Stimulated activated CD8-positive, alpha-beta memory T cell treated with anti-CD3 and anti-CD28 coated beads, Interleukin-2, amount 100 ng/mL, for 48 hours (primary cell): ENCODE data around the gene FATE1.

ENCODE experiments used
- DNase-seq, 2 donors: peaks; one replicate each; pipeline ENCODE4 v3.0.0-alpha.2; 2020; ENCODE audit warnings: low read depth in 2 of 2

Gene FATE1

DNA sequence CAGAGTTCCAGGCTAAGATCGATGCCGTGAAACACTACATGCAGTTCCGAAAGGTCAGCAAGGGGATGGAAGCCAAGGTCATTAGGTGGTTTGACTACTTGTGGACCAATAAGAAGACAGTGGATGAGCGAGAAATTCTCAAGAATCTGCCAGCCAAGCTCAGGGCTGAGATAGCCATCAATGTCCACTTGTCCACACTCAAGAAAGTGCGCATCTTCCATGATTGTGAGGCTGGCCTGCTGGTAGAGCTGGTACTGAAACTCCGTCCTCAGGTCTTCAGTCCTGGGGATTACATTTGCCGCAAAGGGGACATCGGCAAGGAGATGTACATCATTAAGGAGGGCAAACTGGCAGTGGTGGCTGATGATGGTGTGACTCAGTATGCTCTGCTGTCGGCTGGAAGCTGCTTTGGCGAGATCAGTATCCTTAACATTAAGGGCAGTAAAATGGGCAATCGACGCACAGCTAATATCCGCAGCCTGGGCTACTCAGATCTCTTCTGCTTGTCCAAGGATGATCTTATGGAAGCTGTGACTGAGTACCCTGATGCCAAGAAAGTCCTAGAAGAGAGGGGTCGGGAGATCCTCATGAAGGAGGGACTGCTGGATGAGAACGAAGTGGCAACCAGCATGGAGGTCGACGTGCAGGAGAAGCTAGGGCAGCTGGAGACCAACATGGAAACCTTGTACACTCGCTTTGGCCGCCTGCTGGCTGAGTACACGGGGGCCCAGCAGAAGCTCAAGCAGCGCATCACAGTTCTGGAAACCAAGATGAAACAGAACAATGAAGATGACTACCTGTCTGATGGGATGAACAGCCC lies 28.0 kb downstream of the FATE1 start:
- DNase-seq = no peak

DNA sequence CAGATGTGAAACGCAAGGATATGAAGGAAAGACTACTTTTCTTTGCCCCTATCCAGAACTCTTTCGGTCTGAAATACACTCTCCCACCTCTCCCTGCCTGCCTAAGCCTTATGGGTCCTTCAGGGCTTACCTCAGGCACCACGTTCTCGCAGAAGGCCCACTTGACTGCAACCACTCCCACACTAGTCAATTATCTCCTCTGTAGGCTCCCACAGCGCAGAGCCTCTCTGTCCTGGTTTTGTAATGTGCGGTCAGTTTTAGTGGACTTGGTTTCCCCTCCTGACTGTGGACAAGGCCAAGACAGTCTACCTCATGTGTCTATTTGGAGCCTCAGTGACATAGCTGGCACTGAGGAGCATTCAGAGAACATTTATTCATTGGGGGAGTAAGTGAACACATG lies 29.8 kb downstream of the FATE1 start:
- DNase-seq = no peak

DNA sequence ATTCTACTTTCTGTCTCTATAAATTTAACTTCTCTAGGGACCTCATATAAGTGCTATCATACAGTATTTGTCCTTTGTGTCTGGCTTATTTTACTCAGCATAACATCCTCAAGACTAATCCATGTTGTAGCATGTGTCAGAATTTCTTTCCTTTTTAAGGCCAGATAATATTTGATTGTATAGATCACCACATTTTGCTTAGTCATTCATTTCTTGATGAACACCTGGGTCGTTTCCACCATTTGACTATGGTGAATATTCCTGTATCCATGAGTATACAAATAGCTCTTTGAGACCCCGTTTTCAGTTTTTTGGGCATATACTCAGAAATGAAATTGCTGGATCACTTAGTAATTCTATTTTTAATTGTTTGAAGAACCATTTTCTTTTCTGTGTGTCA lies 30.7 kb downstream of the FATE1 start:
- no peak for DNase-seq

DNA sequence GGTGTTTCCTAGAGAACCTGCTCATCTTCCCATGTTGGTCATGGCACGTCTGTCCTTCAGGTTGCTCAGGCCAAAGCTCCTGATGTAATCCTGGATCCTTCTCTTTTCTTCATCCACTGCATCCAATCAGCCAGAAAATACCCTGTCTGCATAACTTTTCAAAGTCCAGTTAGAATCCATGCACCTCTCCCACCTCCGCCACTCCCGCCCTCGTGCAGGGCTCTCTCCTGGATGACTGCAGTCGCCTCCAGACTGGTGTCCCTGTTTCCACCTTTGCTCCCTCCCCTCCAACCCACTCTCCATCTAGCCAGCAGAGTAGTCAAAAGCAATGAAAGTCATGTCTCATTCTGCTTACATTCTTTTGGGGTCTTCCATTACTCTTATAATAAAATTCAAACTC lies 34.7 kb downstream of the FATE1 start:
- DNase-seq = no peak

DNA sequence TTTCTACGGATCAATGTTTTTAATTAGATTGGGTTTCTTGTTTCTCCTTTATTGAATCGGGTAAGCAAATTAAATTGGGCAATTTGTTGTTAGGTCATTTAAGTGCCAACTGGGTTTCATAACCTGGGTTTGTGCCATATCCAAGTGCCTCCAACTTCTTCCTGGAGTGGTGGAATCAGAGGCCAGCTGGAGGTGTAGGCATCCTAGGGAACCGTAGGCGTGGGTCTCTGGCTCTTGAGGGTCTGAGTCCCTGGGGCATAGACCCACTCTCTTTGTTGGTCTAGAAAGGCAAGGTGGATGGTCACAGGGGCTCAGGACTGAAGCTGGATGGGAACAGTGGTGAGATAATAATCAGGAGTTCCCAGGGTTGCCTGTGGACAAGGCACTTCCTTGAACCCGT lies 37.0 kb downstream of the FATE1 start:
- DNase-seq = no peak

DNA sequence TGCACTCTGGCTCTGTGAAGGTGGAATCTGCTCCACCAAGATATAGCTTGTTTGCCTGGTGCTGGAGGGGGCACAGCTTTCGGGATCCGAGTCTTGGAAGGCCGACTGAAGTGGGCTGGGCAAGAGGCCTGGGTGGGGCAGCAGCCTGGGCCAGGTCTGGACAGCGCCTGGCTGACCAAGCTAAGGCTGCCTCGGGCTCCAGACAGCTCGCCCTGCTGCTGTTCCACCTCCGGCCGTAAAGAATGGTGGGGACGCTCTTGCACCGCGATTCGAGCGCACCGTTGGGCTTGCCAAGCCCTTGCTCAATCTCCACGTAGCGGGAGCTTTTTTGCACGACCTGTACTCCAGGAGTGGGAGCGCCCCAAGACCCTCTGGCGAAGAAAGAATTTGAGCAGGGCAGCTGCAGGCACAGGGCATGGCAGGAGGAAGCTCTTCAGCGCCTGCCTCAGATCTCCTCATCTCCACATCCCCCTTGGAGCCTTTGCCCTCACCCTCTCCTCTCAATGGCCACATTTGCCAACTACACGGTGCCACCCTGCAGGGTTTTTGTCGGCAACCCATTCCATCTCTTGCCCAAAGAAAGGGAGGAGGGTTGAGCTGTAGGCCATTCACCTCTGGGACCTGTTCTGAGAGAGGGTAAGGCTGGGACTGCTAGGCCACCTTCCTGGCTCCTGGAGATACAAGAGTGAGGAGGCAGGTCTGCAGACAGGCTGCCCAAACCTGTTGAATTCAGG lies 37.6 kb downstream of the FATE1 start:
- no peak for DNase-seq

DNA sequence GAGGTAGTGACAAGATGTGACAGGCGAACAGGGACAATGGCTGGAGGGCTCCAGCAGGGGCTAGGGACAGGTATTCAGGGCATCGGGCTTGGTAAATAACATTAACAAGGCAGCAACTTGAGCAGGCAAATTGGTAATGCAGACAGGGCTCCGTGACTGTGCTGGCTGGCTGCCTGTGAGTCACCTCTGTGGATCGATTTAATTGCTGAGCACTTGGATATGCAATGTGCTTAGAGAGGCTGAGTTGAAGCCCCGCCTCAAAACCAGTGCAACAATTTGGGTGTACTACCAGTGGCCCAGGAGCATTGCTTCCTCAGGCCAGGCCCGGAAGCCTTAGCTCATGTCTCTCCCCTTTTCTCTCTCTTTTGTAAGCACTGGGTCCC lies 38.2 kb downstream of the FATE1 start:
- no peak for DNase-seq

DNA sequence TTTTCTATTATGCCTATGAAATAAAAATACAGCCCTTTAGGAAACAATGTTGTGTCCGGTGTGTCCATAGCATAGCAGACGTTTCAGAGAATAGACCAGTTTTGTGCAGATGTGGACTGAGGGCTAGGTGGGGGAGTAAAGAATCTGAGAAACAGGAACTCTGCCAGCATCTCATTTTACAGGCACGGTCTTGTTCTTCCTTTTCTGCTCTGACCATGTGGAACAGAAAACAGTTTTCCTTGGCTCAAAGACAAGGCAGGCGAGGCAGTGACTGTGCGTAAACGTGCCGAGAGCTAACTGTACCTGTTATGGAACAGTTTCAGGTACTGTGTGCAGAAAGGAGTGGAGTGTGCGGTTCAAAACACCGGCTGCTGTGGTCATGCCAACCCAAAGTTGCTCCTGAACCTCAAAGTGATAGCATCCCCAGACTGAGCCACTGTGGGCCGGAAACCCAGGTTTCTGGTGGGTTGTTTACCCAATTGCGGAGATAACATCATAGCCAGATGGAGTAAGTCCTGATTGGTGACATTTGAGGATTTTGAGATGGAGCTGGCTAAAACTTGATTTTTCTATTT lies 38.9 kb downstream of the FATE1 start:
- no peak for DNase-seq

DNA sequence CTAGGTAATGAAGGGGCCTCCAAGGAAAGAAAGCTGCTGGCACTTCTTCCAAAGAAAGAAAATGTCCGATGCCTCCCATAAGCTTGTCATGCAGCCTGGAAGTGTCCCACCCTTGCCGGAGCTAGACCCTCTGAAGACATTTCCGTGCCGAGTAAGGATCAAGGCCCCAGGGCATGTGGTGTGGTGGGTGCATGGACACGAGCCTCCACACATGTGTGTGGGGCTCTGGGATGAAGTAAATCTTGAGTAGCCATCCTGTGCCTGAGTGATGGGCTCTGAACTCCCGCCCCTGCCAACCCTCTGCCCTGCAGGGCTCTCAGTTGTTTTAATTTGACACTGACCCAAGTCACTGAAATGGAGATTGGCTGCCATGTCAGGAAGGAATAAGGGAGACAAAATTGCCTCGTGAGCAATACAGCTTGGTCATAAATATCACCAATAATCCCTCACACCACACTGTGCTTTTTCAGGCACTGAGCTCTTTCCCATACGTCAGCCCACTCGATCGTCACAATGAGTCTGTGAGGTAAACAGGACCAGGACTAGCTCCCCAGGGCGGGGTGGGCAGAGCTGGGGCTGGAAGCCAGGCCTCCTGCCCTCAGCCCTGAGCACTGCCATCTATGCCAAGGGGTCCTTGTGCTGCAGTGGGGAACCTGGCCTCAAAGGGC lies 43.3 kb downstream of the FATE1 start:
- DNase-seq = no peak

DNA sequence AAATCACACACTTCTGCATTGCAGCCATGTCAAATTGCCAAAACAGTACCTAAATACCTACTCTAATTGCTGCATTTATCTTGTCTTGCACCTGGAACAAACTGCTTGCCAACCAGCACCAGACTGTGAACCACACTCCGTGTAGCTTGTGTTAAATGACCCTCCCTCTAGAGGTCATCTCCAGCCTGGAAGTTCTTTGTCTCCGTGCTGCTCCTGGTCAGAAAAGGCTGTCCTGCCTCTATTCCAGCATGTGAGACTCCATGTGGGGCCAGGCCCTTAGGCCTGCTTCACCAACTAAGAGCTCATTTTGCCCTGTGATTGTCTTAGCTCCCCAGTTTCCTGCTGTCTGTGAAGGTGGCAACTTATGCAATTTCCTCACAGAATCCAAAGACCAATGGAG lies 47.0 kb downstream of the FATE1 start:
- no peak for DNase-seq

DNA sequence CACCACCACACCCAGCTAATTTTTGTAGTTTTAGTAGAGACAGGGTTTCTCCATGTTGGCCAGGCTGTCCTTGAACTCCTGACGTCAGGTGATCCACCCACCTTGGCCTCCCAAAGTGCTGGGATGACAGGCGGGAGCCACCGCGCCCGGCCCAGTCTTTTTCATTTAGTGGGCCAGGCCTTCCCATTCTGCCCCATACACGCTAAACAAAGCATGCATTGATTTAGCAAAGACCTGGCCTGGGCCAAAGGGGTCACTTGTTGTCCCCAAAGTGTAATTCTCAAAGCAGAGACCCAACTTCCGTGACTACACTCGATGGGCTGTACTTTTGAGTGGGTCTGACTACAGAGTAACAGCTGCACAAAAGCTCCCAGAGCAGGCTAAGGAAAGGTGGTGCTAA lies 47.9 kb downstream of the FATE1 start:
- DNase-seq = no peak

DNA sequence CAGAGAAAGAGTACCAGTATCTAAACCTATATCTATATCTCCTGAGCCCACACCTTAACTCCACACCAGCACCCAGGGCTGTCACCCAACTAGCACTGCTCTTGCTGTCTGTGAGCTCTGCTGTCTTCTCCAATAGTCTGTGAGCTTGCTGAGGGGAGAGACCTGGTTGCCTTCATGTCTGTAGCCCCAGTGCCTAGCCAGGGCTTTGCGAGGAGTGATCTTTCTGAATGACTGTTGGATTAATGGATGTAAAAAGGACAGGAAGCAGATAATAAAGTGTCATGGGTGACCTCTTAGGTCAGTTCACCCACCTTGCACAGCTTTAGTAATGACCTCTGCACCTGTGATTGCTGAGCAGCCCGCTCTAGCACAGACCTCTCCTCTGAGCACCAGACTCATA lies 49.2 kb downstream of the FATE1 start:
- no peak for DNase-seq

DNA sequence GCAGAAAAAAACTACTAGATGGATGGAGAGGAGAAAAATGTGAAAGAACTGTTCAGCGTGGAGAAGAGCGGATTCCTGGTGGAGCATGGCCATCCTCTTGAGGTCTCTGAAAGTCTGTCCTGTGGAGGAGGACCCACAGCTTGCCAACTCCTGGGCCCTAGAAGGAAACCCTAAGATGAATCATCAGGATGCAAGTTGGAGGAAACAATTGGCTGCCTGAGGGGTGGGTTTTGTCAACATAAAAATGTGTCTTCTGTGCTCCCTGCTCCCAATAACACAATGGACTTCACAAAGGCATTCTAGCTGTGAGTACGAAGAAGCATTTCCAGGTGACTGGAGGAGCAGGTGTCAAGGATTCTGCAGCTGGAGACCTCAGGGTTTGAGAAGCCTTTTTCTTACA lies 55.9 kb downstream of the FATE1 start:
- DNase-seq = no peak
